Mucosa of stomach (tissue), 1 donor: ENCODE measurements around the gene RBMX.
"Not testable (repeated sequence)": the region's sequence is repeated elsewhere in the genome, so short reads cannot be mapped to it uniquely, and the experiment has no call there.

Source experiments
- H3K27me3 ChIP-seq: one replicate; pipeline ENCODE4 v1.7.0; 2013; ENCODE audit warnings: mild to moderate bottlenecking, low read length; ENCODE audit not compliant: control insufficient read depth, insufficient read depth
- H3K36me3 ChIP-seq: one replicate; pipeline ENCODE4 v1.7.0; 2013; ENCODE audit warnings: low read length; ENCODE audit not compliant: control insufficient read depth, insufficient read depth
- H3K4me1 ChIP-seq: one replicate; pipeline ENCODE4 v1.7.0; 2013; ENCODE audit warnings: mild to moderate bottlenecking, low read length; ENCODE audit not compliant: control insufficient read depth, insufficient read depth
- H3K4me3 ChIP-seq: one replicate; pipeline ENCODE4 v1.7.0; 2013; ENCODE audit warnings: low read length
- H3K9ac ChIP-seq: one replicate; pipeline ENCODE4 v1.7.0; 2013; ENCODE audit warnings: mild to moderate bottlenecking, low read length, moderate library complexity
- H3K9me3 ChIP-seq: one replicate; pipeline ENCODE4 v1.7.0; 2013; ENCODE audit warnings: mild to moderate bottlenecking, low read length, moderate library complexity; ENCODE audit not compliant: control insufficient read depth
- donor health status: Pancreatic carcinoma.

RBMX gene

DNA sequence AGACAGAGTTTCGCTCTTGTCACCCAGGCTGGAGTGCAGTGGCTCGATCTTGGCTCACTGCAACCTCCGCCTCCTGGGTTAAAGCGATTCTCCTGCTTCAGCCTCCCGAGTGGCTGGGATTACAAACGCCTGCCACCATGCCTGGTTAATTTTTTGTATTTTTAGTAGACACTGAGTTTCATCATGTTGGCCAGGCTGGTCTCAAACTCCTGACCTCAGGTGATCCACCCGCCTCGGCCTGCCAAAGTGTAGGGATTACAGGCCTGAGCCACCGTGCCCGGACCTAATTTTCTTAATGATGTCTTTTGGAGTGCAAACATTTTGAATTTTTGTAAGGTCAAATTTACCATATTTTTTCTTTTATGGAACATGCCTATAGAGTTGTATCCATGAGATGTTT, 19.5 kb upstream of the RBMX start:
- not testable (repeated sequence) for H3K27me3 ChIP-seq, H3K36me3 ChIP-seq, H3K9me3 ChIP-seq, H3K4me3 ChIP-seq, H3K9ac ChIP-seq, H3K4me1 ChIP-seq

GRCh38 chrX:136899221-136899620, 18.7 kb upstream of the RBMX start:
- Histone ChIP-seq H3K36me3 (no peaks in the 10 kb centered on the region), H3K9ac (no peak overlapping the region), H3K4me1 (no peaks in the 10 kb centered on the region), H3K27me3 (no peaks in the 10 kb centered on the region), H3K4me3 (no peak overlapping the region), H3K9me3 (no peaks in the 10 kb centered on the region)

DNA sequence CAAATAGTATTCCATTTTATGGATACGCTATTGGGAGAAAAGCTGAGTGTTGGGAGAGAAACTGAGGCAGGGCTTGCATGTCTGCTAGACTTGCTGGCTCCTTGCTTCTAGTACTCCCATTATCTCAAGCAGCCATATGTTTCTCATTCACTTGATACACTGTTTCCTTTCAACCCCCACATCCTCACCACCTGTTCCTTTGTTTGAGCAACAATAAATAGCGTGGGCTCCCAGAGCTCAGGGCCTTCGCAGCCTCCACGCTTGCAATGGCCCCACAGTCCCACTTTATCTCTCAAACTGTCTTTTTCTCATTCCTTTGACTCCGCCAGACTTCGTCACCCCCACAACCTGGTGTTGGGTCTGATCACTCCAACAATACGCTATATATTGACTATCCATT, 18.2 kb upstream of the RBMX start:
- H3K36me3 ChIP-seq, H3K4me1 ChIP-seq, H3K4me3 ChIP-seq, H3K9me3 ChIP-seq, H3K27me3 ChIP-seq, H3K9ac ChIP-seq: not testable (repeated sequence)

GRCh38 chrX:136896121-136896914, 15.8 kb upstream of the RBMX start:
- Histone ChIP-seq H3K27me3 (no peaks in the 10 kb centered on the region), H3K4me1 (no peaks in the 10 kb centered on the region), H3K4me3 (no peak overlapping the region)

DNA sequence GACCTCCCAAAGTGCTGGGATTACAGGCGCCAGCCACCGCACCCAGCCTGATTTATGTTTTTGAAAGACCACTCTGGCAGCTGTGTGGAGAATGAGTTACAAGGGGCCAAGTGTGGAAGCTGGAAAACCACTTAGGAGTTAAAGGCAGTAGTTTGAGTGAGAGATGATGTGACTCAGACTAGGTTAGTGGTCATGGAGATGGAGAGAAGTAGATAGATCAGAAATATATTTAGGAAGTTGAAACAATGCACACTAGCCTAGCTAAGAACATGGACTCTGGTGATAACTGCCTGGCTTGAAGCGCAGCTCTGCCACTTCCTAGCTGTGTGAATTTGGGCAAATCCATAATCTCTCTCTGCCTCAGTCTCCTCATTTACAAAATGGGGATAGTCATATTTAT, 11.9 kb upstream of the RBMX start:
- no peaks in the 10 kb centered on the region for H3K27me3 ChIP-seq
- H3K4me3 ChIP-seq: no peak overlapping the region
- H3K36me3 ChIP-seq: no peaks in the 10 kb centered on the region
- no peaks in the 10 kb centered on the region for H3K4me1 ChIP-seq
- no peaks in the 10 kb centered on the region for H3K9me3 ChIP-seq
- H3K9ac ChIP-seq: no peak overlapping the region

More at GRCh38 chrX:136896121-136896914, 15.8 kb upstream of the RBMX start:
- Histone ChIP-seq H3K9me3 (no peaks in the 10 kb centered on the region), H3K9ac (no peak overlapping the region), H3K36me3 (no peaks in the 10 kb centered on the region)

DNA sequence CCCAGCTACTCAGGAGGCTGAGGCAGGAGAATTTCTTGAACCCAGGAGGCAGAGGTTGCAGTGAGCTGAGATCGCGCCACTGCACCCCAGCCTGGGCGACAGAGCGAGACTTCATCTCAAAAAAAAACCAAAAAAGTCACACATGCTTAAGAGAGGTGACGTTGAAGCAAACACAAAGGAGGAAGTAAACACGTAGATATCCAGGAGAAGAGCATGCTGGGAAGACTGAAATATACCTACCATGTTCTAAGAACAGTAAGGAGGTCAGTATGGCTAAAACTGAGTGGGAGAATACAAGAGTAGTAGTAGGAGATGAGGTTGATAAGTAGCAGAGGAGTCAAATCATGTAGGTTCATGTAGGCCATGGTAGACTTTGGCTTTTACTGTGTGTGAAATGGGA, 10.1 kb upstream of the RBMX start:
- H3K4me1 ChIP-seq, H3K36me3 ChIP-seq, H3K9me3 ChIP-seq, H3K4me3 ChIP-seq, H3K27me3 ChIP-seq, H3K9ac ChIP-seq: not testable (repeated sequence)

GRCh38 chrX:136889269-136889668, 8.7 kb upstream of the RBMX start:
- no peak overlapping the region for H3K9ac ChIP-seq
- H3K27me3 ChIP-seq: no peaks in the 10 kb centered on the region
- no peaks in the 10 kb centered on the region for H3K4me1 ChIP-seq
- H3K36me3 ChIP-seq: no peaks in the 10 kb centered on the region
- H3K4me3 ChIP-seq: no peak overlapping the region
- no peaks in the 10 kb centered on the region for H3K9me3 ChIP-seq

- Histone ChIP-seq H3K36me3 (no peaks in the 10 kb centered on the region), H3K9ac (peak overlapping the region; percentile 99), H3K4me1 (no peaks in the 10 kb centered on the region), H3K27me3 (no peaks in the 10 kb centered on the region), H3K9me3 (no peaks in the 10 kb centered on the region), H3K4me3 (peak overlapping the region; percentile 90)
Measured at GRCh38 chrX:136880003-136880451, 498 bp downstream of the RBMX start.

DNA sequence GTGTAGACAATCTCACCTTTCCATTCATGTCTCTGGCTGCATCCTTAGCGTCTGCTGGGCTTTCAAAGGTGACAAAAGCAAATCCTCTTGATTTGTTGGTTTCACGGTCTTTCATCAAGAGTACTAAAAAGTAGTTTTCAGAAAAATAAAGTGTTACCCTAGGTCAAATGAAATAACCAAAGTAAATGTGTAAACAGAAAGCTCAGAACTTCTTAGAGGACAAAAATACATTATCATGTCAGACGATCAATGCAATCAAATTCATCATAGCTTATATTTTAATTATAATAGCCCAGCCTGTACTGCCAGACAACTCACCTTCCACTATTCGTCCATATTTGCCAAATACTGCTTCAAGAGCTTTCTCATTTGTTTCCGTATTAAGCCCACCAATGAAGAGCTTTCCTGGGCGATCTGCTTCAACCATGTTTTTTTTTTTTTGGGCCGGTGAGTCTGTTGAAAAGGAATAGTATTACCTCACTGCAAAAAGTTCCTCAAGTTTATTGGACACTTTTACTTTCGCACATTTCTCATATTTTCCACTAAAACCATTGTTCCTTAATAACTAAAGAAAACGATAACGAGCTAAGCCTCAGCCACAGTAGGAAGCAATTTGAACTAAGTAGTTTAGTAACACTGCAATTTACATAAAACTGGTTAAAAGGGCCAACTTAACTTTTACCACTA, 1.4 kb downstream of the RBMX start:
- Histone ChIP-seq H3K4me3 (peak overlapping the region; percentile 90), H3K36me3 (no peaks in the 10 kb centered on the region), H3K4me1 (no peaks in the 10 kb centered on the region), H3K27me3 (no peaks in the 10 kb centered on the region), H3K9me3 (no peaks in the 10 kb centered on the region), H3K9ac (peak overlapping the region; percentile 99)

DNA sequence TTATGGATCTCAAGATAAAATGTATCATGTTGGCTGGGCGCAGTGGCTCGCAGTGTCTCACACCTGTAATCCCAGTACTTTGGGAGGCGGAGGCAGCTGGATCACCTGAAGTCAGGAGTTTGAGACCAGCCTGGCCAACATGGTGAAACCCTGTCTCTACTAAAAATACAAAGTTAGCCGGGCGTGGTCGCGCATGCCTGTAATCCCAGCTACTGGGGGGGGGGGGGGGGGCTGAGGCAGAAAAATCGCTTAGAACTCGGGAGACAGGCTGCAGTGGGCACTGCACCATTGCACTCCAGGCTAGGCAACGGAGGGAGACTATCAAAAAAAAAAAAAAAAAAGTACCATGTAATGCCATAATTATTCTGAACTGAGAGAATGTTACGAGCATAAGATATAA, 2.1 kb downstream of the RBMX start:
- no peaks in the 10 kb centered on the region for H3K9me3 ChIP-seq
- H3K9ac ChIP-seq: no peak overlapping the region
- no peak overlapping the region for H3K4me3 ChIP-seq
- no peaks in the 10 kb centered on the region for H3K27me3 ChIP-seq
- no peaks in the 10 kb centered on the region for H3K36me3 ChIP-seq
- no peaks in the 10 kb centered on the region for H3K4me1 ChIP-seq

DNA sequence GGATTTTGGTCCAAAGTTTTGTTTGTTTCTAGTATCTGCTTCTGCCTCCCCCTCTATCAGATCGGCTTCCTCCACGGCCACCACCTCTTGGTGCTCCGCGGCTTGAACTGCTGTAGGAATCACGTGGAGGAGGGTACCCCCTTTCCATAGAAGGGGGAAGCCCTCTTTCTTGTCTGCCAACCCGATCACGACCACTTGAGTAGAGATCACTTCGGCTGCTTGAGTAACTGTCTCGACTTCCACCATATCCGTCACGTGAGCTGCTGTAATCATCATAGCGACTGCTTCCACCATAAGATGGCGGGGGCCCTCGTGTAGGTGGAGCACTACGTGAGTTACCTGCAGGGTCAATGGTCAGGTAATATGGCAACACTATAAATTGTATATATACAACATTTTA, 6.4 kb downstream of the RBMX start:
- H3K36me3 ChIP-seq, H3K9ac ChIP-seq, H3K9me3 ChIP-seq, H3K27me3 ChIP-seq, H3K4me3 ChIP-seq, H3K4me1 ChIP-seq: not testable (repeated sequence)

DNA sequence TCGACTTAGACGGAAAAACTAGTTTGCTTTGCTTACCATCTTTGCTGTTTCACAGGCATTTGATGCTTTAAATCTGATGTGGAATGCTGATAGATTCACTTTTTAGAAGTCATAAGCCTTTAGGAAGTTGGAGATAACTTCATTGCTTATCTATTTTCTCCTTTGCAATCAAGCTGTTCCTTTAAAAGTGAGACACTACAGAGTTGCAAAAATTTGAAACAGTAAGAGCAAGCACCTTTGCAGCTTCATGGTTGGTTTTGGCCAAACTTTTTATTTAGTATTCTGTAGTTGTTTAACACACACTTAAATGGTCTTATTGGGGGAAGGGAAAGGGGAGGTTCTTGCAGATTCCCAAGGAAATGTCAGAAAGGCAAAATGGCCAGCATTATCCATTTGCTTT, 7.3 kb downstream of the RBMX start:
- H3K9ac ChIP-seq, H3K4me1 ChIP-seq, H3K4me3 ChIP-seq, H3K27me3 ChIP-seq, H3K9me3 ChIP-seq, H3K36me3 ChIP-seq: not testable (repeated sequence)
